GM15510 (cell line): ENCODE results near the gene ATOX1.

Experiments used
- POLR2A ChIP-seq: IDR thresholded peaks from 3 replicates; pipeline ENCODE4 v1.6.1; 2011; ENCODE audit warnings: borderline replicate concordance; ENCODE audit not compliant: insufficient read length; ENCODE audit errors: extremely low read depth

The ATOX1 gene, protein sequence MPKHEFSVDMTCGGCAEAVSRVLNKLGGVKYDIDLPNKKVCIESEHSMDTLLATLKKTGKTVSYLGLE

DNA sequence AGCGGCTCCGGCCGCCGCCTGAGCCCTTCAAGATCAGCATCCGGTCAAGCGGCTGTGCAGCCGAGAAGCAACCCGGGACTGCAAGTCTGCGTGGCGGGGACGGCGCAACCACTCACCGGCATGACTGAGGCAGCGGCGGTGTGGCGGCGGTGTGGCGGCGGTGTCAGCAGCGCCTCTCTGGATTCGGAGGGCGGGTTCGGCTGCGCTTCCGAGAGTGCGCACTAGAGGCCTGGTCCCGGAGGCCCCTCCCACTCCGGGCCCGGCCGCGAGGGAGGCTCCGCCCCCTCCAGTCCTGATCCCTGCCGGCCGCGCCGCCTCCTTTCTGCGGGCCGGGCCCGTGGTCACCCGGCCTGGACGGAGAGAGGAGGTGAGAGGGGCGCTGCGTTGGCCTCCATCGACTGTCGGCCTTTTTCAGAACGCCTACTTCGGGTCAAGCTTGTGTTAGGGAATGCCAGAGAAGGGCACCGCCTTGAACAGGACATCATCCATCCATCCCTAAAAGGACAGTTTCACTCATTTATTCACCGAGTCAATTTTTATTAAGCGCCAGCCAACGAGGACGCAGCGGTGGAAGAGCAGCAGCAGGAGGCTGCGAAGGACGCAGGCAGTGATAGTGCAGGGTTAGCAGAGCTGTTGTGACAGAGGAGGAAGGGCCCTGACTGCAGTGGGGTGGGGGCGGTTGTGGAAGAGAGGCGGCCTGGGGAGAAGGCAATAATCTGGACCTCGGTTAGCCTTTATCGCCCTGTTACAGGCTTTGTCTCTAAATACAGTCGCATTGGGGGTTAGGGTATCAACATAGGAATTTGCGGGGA, at the start of gene ATOX1:
Gene ATOX1, minus strand, starts transcription at position 202 of the 812 bp plus-strand sequence. Its CDS starts 80 bp downstream, at position 122.
- peak; percentile 98 for TF ChIP-seq POLR2A

DNA sequence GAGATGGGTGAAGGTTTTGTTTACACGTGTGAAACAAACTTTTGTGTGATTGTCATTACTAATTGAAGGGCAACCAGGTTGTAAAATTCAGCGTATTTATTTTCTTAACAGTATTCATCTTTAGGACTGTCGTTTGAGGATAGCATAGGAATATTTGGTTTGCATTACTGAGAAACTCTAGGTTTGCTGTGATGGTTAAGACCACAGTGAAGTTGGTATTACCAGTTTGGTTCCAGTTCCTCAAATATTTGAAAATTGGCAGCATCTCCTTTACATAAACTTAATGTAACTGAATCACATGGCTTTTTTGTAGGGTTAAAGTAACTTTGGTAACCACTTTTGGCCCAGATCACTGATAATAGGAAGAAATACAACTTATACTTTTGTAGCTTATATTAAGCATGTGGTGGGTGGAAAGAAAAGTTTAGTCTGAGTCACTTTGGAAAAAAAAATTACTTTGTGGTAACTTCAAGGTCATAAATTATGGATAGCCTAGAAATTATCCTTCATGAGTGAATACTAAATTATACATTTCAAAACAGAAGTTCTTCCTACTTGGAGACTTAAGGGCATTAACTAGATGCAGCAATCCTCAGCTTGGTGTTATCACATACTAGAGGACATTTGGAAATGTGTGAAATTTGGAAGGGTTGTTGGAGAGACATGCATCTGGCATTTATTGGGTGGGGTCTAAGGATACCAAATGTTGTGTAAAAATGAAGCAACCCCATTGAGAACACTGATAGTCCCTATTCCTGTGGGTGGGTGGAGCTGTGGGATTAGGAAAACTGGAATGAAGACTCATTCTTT, 47.2 kb upstream of the ATOX1 start:
- no peak for TF ChIP-seq POLR2A

DNA sequence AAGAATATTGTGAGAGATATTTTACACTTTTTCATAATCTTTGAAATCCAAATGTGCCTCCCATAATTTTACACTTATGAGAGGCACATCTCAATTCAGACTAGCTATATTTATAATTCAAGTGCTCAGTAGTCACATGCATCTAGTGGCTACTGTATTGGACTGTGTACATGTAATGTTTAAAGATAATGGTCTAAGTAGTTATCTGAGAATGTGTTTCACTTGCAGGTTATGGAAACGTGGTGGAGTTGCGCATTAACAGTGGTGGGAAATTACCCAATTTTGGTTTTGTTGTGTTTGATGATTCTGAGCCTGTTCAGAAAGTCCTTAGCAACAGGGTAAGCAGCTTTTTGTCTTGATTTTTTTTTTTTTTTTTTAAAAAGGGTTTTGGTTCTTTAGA, 42.1 kb upstream of the ATOX1 start:
- no peak for TF ChIP-seq POLR2A

DNA sequence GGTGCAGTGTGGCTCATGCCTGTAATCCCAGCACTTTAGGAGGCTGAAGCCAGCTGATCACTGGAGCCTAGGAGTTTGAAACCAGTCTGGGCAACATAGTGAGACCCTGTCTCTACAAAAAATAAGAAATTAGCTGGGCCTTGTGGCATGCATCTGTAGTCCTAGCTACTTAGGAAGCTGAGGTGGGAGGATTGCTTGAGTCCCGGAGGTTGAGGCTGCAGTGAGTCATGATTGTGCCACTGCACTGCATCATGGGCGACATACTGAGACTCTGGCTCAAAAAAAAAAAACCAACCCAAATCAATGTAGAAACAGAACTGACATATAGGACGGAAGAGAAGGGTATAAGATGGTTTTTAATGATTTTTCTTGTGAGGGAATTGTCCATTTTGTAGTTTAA, 41.0 kb upstream of the ATOX1 start:
- TF ChIP-seq POLR2A: no peak

DNA sequence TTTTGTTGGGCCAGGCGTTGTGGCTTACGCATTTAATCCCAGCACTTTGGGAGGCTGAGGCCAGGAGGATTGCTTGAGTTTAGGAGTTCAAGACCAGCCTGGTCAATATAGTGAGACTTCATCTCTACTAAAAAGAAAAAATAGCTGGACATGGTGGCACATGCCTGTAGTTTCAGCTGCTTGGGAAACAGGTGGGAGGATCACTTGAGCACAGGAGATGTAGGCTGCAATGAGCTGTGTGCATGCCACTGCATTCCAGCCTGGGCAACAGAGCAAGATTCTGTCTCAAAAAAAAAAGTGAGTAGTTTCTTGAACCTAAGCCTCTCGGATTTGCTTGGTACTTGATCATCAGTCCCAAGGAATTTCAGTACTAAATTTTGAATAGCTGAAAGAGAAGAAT, 40.2 kb upstream of the ATOX1 start:
- TF ChIP-seq POLR2A: no peak

DNA sequence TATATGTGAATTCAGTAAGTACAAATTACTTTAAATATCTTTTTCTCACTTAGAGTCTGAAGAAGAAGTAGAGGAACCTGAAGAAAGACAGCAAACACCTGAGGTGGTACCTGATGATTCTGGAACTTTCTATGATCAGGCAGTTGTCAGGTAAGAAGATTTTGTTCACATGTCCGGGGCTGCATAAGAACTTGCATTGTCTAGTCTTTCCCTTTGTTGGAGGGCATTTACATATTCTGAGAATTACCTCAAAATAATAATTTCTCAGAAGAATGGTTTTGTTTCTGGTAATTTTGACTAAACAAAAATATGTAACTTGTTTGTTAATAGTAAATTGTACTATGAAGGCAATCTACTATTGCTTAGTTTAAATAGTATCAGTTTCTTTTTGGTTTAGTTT, 37.0 kb upstream of the ATOX1 start:
- TF ChIP-seq POLR2A: no peak

DNA sequence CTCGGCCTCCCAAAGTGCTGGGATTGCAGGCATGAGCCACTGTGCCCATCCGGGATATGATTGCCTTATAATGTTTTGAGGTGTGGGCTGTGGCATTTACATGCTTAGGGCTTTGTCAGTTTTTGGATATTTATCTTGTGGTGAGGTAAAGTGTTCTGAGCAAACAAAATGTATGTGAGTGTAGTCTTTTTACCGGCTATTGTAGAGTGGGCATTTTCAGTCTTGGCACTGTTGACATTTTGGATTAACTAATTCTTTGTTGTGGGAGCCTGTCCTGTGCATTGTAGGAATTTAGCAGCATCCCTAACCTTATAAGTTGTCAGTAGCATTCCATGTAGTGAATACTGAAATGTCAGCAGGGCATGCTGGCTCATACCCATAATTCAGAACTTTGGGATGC, 34.9 kb upstream of the ATOX1 start:
- TF ChIP-seq POLR2A: no peak

DNA sequence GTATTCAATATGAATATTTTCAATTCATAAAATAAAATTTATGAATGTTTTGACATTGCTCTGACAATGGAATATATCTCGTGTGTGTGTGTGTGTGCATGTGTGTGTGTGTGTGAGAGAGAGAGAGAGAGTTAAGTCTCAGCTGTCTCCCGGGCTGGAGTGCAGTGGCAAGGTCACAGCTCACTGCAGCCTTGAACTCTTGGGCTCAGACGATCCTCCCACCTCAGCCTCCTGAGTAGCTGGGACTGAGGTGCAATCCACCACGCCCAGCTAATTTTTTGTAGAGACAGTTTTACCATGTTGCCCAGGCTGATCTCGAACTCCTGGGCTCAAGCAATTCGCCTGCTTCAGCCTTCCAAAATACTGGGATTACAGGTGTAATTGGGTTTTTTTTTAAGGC, 29.4 kb upstream of the ATOX1 start:
- TF ChIP-seq POLR2A: no peak

DNA sequence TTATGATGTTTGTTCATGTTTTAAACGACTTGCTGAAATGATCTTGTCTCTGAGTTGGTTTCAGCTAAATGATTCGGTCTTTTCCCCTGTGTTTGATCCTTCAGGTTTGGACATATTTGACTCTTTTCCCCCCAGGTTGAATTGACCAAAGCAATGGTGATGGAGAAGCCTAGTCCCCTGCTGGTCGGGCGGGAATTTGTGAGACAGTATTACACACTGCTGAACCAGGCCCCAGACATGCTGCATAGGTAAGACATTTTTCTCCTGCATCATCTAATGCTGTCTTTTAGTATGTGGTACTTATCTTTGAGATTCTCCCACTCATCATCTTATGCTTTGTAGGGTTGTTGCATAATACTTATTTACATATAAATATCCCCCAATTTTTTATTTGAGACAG, 28.0 kb upstream of the ATOX1 start:
- TF ChIP-seq POLR2A: no peak

DNA sequence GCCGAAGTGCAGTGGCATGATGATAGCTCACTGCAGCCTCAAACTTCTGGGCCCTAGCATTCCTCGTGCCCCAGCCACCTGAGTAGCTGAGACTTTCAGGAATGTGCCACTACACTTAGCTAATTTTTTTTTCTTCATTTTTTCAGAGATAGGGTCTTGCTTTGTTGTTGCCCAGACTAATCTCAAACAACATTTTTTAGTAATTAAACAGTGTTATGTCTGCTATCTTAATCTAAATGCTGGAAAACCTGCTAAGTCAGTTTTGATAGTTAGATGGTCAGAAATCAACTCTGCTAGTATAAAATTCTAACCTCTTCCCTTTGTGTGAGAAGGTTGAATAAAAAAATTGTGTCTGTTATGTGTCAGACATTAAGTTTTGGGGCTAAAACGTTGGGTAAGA, 25.7 kb upstream of the ATOX1 start:
- no peak for TF ChIP-seq POLR2A

DNA sequence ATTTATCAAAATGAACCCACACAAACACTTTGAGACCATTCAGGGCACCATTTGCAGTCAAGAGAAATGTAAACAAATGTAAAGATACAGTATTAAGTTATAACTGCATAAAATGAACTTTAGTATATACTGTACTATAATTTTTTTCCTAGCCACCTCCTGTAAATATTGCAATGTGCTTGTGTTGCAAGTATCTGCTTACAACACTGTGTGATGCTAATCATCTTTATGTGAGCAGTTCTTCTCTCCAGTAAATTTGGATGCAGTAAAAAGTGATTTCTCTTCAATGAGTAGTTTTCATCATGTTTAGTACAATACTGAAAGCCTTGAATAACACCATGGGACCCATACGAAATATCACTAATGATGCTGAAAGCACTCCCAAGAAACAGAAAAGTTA, 22.8 kb upstream of the ATOX1 start:
- no peak for TF ChIP-seq POLR2A

DNA sequence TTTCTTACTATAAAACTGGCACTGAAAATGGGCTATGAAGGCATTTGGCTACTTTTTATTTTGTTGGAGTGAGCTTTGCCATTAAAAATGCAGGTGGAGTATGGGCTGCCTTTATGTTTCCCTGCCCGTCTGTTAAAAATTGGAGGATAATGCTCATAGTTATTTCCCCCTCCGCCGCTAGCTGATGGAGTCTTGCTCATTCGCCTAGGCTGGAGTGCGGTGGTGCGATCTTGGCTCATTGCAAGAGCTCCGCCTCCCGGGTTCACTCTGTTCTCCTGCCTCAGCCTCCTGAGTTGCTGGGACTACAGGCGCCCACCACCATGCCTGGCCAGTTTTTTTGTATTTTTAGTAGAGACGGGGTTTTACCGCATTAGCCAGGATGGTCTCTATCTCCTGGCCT, 21.9 kb upstream of the ATOX1 start:
- no peak for TF ChIP-seq POLR2A

DNA sequence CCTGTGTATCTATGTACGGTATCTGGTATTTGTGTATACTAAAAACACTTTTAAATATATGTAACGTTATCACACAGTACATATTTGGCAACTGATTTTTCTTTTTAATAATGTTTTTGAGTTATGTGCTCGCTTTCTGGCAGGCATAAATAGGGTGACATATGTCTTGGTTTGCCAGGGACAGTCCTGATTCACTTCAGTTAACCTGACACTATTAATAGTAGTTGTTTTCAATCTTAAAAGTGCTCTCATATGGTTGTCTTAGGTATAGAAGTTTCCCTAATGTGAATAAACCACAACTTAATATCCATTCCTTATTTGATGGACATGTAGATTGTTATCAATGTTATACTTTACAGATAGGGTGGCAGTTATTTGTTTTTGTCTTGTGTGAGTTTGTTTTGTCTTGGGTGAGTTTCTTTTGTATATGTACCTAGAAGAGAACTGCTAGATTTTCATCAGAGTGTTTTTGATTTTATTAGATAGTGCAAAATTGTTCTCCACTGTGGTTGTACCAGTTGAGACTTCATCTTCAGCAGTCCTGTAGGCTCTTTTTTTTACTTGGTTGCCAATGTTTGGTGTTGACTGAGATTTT, 21.2 kb upstream of the ATOX1 start:
- no peak for TF ChIP-seq POLR2A

DNA sequence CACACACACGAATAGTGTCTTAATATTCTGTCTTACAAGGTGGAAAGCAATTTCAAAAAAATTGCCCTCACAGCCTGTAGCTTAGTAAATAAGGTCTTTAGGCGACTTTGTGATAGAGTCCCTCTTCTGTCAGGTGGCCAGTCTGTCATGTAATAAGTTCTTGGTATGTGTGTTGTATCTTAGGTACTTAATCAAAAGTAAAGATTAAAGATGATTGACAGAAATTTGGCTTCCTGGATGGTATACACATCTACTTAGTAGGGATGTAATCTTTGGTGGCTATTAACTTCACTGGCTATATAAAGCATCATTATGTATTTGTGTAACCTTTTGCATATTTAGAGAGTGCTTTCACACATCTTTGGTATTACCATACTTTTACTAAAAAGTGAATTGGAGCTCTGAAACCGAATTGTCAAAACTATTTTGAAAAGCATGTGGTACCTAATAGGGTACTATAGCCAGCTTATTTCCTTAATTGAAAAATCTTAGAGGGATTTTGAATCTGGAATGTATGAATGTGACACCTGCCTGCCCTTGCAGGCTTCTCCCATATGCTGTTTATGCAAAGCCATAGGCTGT, 16.7 kb upstream of the ATOX1 start:
- TF ChIP-seq POLR2A: no peak

DNA sequence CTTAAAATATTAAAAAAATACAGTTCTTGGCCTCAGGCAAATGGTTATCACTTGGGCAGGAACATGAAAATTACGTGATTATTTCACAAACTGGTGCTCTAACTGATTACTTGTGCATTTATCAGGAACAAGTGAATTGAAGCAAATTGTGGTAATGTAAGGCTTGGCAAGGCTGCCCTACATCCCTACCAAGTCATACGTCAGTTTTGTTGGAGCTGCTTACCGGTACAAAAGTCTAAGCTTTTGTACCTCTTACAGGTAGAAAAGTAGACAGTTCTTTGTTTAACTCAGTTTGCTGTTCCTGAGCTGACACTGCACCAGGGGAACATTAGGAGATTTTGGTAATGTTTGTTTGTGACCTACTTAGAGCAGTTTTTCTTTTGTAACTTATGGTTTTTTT, 15.5 kb upstream of the ATOX1 start:
- TF ChIP-seq POLR2A: no peak

DNA sequence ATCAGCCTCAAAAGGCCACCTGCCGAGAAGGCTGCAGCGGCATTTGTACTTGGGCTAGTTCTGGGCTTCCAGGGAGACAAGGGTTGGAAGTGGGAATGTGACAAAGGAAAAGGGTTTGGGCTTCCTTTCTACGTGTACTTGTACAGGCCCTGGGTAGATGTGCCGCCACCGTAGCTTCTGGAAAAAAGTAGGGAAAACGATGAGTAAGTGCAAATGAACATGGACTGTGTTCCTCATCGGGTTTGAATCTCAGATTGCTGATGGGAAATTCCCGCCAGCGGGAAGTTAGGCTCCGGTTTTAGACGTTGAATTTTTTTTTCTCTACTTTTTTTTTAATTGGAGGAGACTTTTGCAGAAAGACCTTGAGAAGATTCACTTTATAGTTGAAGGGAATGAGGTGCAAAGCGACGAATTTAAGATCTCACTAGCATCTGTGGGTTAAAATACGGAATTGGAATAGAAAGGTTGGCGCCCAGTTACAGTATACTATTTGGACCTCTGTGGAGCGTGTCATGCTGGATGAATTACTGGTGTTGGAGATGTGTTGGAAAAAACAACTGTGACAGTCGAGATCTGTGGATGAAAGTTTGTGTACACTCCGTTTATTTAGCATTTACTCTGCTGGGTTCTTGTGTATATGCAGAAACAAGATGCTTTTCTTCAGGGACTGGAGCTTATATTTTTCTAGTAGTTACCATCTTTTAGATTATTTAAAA, 14.6 kb upstream of the ATOX1 start:
- no peak for TF ChIP-seq POLR2A
